Right atrium auricular region (tissue), 2 donors: ENCODE data around the gene SLC25A13. TPM values are rescaled to one million over a fixed set of nuclear protein-coding genes. Genes with fewer than 3 reads are reported as not detected.

Source experiments
- DNase-seq: peaks from one replicate; pipeline ENCODE4 v3.0.0-alpha.2; 2019; ENCODE audit warnings: low spot score
- H3K27ac ChIP-seq, 2 donors: fragments of 200-600 bp; sonication (generic); 1 replicate in 1 of 2; 2 replicates in 1 of 2; pipeline ENCODE4 v1.5.1; 2016 to 2019
- H3K27me3 ChIP-seq, 2 donors: fragments of 200-600 bp; sonication (generic); one replicate each; pipeline versions ENCODE4 v1.5.1 to v1.6.0; 2017 to 2019
- H3K36me3 ChIP-seq: fragments of 200-600 bp; sonication (generic); one replicate; pipeline ENCODE4 v1.5.1; 2016
- H3K4me1 ChIP-seq, 2 donors: fragments of 200-600 bp; sonication (generic); one replicate each; pipeline versions ENCODE4 v1.5.1 to v1.6.0; 2017 to 2019
- H3K4me3 ChIP-seq, 2 donors: fragments of 200-600 bp; sonication (generic); 1 replicate in 1 of 2; 2 replicates in 1 of 2; pipeline ENCODE4 v1.5.1; 2017 to 2019; ENCODE audit warnings: mild to moderate bottlenecking in 1 of 2, moderate library complexity in 1 of 2
- H3K9me3 ChIP-seq, 2 donors: fragments of 200-600 bp; sonication (generic); one replicate each; pipeline ENCODE4 v1.5.1; 2019
- total RNA-seq, 2 donors: library from RNA; depleted of rRNA; stranded (reverse); fragments of >200 nt; gene quantifications; one replicate each; pipeline ENCODE4 v1.1.0, GENCODE V29; 2016
- TF ChIP-seq, protein P1 (sequence below), 2 donors: fragments of 200-600 bp; sonication (generic); IDR thresholded peaks; one replicate each; pipeline ENCODE4 v1.5.1; 2019; ENCODE audit warnings: antibody characterized with exemption in 2 of 2

SLC25A13 gene
- total RNA-seq, 2 donors from 2014 or later: 8.1 to 11.0 TPM

DNA sequence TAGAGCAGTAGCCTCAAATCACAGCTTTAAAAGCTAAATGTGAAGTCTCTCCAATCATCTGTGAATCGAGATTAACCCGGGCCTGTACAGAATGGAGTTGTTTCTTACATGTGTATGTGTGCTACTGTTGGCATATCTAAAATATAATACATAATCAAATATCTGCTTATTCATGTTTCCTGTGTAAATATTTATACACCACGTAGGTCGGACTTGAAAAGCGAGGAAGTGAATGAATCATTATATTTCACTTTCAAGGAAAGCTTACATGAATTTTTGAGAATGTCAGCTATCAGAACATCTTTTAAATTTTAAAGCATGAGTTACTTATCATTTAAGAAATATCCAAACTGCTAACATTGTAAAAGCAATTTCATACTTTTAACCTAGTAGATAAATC is 233.3 kb downstream of the SLC25A13 start:
- Histone ChIP-seq H3K4me3 (no peak overlapping the region), H3K27ac (no peak overlapping the region), H3K9me3 (no peaks in the 10 kb centered on the region), H3K36me3 (no peaks in the 10 kb centered on the region), H3K27me3 (no peaks in the 10 kb centered on the region), H3K4me1 (no peaks in the 10 kb centered on the region)
- TF ChIP-seq, protein P1, sequence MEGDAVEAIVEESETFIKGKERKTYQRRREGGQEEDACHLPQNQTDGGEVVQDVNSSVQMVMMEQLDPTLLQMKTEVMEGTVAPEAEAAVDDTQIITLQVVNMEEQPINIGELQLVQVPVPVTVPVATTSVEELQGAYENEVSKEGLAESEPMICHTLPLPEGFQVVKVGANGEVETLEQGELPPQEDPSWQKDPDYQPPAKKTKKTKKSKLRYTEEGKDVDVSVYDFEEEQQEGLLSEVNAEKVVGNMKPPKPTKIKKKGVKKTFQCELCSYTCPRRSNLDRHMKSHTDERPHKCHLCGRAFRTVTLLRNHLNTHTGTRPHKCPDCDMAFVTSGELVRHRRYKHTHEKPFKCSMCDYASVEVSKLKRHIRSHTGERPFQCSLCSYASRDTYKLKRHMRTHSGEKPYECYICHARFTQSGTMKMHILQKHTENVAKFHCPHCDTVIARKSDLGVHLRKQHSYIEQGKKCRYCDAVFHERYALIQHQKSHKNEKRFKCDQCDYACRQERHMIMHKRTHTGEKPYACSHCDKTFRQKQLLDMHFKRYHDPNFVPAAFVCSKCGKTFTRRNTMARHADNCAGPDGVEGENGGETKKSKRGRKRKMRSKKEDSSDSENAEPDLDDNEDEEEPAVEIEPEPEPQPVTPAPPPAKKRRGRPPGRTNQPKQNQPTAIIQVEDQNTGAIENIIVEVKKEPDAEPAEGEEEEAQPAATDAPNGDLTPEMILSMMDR (IDR thresholded peaks at IDR 0.05): no peak
- no peak for DNase-seq

- H3K36me3 ChIP-seq: no peaks in the 10 kb centered on the region
- no peak overlapping the region for H3K4me3 ChIP-seq
- no peaks in the 10 kb centered on the region for H3K27me3 ChIP-seq
- H3K27ac ChIP-seq: no peak overlapping the region
- TF ChIP-seq, protein P1 (IDR thresholded peaks at IDR 0.05): no peak
- no peaks in the 10 kb centered on the region for H3K4me1 ChIP-seq
- H3K9me3 ChIP-seq: no peaks in the 10 kb centered on the region
- no peak for DNase-seq
These were observed 235.9 kb downstream of the SLC25A13 start for GRCh38 chr7:96085953-96086352.

DNA sequence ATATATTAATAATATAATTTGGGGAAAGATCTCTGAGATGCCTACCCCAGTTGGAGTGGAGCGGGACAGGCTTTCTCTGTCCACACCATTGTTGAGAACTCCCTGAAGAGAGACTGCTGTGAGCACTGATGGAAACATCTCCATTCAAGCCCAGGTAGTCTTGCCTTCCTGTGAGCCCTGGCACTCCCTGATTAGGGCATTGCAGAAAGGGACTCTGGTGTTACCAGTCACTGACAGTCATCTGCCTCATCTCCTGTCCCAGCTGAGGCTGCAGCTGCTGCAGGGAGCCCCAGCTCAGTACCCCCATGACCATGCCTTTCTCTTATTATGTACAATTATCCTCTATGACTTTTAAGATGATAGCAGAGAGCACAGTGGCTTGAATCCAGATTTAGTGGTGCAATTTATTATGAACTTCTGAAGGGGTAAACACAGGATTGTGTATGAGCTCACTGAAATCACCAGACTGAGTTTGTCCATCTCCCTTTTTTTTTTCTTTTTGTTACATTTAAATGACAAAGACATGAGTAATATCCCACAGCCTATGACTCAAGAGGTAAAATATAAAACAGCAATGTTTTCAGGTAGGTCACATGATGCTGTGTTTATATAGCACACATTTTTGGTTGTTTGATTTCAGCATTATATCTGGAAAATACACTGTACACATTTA is 236.9 kb downstream of the SLC25A13 start:
- no peak overlapping the region for H3K27ac ChIP-seq
- DNase-seq: no peak
- H3K36me3 ChIP-seq: no peaks in the 10 kb centered on the region
- H3K27me3 ChIP-seq: no peaks in the 10 kb centered on the region
- no peaks in the 10 kb centered on the region for H3K4me1 ChIP-seq
- no peak overlapping the region for H3K4me3 ChIP-seq
- TF ChIP-seq, protein P1 (IDR thresholded peaks at IDR 0.05): no peak
- H3K9me3 ChIP-seq: no peaks in the 10 kb centered on the region

DNA sequence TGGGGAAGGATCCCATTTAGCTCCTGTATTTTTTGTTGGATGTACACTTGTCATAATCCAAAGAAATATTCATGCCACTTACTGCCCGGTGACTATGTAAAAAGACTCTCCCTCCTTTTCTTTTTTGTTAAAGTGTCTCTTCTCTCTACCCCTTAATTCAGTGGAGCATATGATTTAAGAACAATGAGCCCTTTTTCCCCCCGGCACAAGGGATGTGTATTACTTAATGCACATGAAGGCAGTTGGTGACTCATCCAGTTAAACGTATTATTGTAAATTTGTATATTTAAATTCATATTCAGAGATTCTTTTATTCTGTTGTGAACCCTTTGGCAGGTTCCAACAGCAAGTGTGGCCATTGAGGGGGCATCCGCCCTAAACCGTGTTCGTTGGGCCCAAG is 241.9 kb downstream of the SLC25A13 start:
- H3K27ac ChIP-seq: no peak overlapping the region
- peaks cover 0 to 4% of the 10 kb centered on the region in 2 donors for H3K4me1 ChIP-seq
- H3K9me3 ChIP-seq: no peaks in the 10 kb centered on the region
- no peak overlapping the region for H3K4me3 ChIP-seq
- TF ChIP-seq, protein P1 (IDR thresholded peaks at IDR 0.05): no peak
- no peak for DNase-seq
- H3K27me3 ChIP-seq: no peaks in the 10 kb centered on the region
- H3K36me3 ChIP-seq: no peaks in the 10 kb centered on the region

DNA sequence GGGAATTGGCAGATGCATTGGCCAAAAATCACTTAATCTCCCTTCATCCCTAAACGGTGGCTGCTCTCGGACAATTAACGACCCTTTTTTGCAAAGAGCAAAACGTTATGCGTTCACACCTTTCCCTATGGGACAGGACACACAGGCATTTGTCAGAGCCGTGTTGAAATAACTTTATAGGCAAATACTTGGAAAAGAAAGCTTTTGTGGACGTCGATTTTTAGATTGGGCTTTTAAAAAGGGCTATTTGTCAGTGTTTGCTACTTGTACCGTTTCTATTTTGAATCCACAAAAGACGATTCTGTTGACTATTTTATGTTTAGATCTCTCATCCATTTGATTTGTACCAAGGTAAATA is 245.6 kb downstream of the SLC25A13 start:
- H3K36me3 ChIP-seq: no peaks in the 10 kb centered on the region
- H3K27me3 ChIP-seq: no peaks in the 10 kb centered on the region
- DNase-seq: no peak
- peak overlapping the region; percentile 35 to 53 for H3K4me3 ChIP-seq
- no peaks in the 10 kb centered on the region for H3K9me3 ChIP-seq
- peaks cover 0 to 4% of the 10 kb centered on the region in 2 donors for H3K4me1 ChIP-seq
- TF ChIP-seq, protein P1 (IDR thresholded peaks at IDR 0.05): no peak
- no peak overlapping the region for H3K27ac ChIP-seq
